GM19240 (cell line): Measurements from ENCODE around the gene ZNF423.

ENCODE experiments used
- DNase-seq: peaks from one replicate; pipeline ENCODE4 v3.0.0; 2011; ENCODE audit warnings: low spot score; ENCODE audit not compliant: insufficient read length

ZNF423 gene

GRCh38 chr16:49645263-49645662, 210.6 kb downstream of the ZNF423 start:
- DNase-seq = no peak

- no peak for DNase-seq
Measured at GRCh38 chr16:49644145-49644463, 211.8 kb downstream of the ZNF423 start.

DNA sequence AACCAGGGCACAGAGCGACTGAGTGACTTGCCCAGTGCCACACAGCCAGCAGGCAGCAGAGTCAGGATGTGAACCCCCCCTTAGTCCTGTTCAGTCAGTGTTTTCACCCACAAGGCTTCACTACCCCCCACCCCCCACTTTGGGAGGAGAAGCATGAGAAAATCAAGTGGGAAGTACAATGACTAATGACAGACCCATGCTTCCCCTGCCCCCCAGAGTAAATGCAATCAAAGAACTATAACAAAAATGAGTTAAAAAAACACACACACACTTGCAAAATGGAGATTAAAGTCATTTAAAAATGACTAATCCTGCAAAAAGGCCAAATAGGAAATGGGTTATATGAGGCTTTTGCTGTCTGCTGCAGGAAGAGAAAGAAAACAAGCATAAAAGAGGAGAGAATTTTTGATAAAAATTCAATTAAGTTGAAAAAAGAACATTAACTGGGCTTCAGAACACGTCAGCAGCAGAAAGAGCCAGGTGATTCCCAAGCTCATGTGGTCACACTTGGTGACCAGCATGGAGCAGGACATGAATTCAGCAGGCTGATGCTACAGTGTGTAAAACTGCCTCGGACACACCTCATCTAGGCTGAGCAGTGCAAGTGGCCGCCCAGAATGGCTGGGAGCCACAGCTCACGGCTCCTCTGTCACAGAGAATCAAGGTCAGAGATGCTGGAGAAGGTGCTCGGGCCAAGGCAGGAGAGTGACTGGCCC, 212.3 kb downstream of the ZNF423 start:
- DNase-seq = no peak

DNA sequence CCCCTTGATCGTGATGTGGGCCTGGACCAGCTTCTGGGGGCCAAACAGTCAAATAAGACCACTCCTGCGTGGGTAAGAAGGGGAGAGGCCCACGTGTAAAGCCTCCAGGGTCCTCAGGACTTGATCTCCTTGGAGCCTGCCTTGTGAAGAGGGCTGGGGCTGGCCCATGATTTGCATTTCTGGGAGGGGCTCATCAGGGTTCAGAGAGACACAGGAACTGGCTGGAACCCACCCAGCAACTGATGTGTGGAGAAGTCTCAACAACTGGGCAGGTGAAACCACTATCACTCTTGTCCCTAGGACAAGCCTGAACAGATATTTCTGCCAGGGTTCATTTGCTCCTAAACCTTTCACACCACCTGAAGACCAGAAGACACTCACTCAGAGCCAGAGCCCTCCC, 214.7 kb downstream of the ZNF423 start:
- DNase-seq = peak; percentile 23

- DNase-seq = no peak
Measured at GRCh38 chr16:49640581-49640980, 215.3 kb downstream of the ZNF423 start.

GRCh38 chr16:49639739-49640431, 216.0 kb downstream of the ZNF423 start:
- no peak for DNase-seq

- no peak for DNase-seq
Measured at GRCh38 chr16:49638673-49639610, 217.0 kb downstream of the ZNF423 start.

GRCh38 chr16:49637933-49638672, 217.8 kb downstream of the ZNF423 start:
- no peak for DNase-seq

DNA sequence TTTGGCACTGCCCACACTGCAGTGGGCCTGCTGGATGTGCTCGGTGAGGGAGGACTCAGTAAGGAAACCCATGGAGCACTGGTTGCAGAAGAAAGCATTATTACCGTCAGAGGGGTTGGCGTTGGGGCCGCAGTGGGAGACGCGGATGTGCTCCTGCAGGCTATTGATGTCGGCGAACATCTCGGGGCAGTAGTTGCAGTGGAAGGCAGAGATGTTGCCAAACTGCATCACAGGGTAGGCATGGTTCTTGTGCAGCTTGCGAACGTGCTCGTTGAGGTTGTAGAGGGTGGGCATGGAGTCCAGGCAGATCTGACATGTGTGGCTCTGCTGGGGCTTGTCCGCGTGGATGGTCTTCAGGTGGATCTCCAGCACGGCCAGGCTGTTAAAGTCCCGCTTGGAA, 218.4 kb downstream of the ZNF423 start:
- no peak for DNase-seq

- DNase-seq = no peak
Measured at GRCh38 chr16:49636608-49637007, 219.3 kb downstream of the ZNF423 start.

DNA sequence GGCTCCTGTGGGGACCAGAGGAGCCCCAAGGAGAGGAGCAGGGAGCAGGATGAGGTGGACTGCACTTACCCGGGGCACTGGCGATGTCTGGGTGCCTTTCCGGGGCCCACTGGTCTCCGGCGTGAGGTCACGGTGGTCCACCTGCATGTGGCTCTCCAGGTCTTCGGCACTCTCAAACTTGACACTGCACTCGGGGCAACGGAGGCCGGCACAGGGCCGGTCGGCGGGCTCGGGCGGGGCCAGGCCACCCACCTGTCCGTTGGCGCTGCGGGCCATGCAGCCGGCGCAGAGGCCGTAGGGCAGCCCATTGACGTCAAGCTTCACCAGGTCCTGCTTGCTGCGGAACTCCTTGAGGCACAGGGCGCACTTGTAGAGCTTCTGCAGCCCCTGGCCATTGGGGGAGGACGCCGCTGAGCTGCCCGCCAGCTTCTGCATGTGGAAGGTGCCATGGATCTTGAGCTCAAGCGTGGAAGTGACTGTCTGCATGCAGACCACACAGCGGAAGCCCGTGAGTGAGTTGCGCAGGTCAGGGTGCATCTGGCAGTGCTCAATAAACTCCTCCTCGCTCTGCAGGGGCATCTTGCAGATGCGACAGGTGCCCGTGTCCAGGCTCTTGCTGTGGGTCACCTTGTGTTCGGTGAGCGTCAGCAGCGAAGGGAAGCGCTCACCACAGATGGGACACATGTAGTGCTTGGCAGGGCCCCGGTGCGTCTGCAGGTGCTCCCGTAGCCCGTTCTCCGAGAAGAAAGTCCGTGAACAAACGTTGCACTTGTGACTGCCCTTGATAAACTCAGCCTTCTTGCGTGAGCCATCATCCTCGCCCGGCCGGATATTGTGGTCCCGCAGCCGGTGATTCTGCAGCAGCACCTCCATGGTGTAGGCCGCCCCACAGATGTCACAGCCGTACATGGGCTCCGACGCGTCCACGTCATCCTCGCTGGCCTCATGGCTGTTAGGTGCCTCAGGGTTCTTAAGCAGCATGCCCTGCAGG, 220.0 kb downstream of the ZNF423 start:
- DNase-seq = no peak

DNA sequence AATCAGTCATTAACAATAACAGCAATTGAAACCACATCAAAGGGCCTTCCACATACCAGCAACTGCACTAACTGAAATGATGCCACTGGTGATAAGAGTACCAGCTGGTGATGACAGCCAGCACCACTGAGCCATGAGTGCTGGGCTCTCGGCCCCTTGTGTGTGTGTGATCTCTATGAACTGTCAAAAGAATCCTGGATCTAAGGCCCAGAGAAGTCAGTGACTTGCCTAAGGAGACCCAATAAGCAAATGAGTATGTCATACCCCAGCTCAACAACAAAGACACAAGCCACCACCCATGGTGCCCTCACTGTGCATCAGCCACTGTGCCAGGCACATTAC, 220.9 kb downstream of the ZNF423 start:
- no peak for DNase-seq

GRCh38 chr16:49634235-49635008, 221.5 kb downstream of the ZNF423 start:
- DNase-seq = no peak

GRCh38 chr16:49632795-49633184, 223.1 kb downstream of the ZNF423 start:
- no peak for DNase-seq

- no peak for DNase-seq
Measured at GRCh38 chr16:49632086-49632794, 223.7 kb downstream of the ZNF423 start.

DNA sequence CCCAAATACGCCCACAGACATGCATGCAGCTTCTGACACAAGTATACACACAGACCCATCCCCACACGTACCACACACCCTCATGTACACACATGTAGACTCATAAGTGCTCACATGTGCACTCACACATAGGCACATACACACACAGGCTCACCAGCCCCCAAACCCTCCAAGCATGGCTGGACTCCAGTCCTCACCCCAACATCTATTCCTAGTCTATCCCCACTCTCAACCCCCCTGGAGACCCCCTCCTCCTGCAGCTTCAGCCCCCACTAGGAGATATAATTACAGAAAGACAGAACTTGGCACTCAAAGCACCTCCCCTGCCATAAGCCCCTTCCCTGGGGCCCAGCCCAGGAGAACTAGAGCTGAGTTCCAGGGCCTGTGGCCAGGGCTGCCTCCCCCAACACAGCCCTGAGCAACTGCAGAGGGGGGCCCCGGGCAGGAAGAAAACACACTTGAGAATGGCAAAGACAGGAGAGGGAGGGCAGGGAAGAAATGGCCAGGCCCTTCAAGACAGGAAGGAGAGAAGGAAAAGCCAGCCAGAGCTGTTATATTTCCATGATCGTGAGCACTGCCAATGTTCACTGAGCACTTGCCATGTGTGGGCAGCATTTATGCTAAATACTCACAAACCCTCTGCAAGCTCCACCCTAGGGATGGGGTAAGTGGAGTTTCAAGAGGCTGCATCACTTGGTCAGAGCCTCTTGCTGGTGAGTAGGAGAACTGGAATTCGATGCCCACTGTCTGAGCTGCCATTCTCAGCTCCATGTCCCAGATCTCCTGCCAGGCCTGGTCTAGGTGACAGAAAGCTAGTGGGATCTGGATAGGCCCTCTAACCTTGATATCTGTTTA, 224.5 kb downstream of the ZNF423 start:
- DNase-seq = no peak

- DNase-seq = no peak
Measured at GRCh38 chr16:49630783-49631182, 225.1 kb downstream of the ZNF423 start.

GRCh38 chr16:49629851-49630250, 226.1 kb downstream of the ZNF423 start:
- no peak for DNase-seq
